ENCODE data around the gene SORBS1. TPM values are rescaled to one million over a fixed set of nuclear protein-coding genes. Genes with fewer than 3 reads are reported as not detected.

Gene SORBS1
- total RNA-seq, 2 experiments from 2014 or later, result 0.57 to 3.1 TPM

- Histone ChIP-seq H2AFZ (ENCODE audit: low read length) (no peak overlapping the region), H3K79me2 (ENCODE audit: insufficient read depth, low read depth, low read length) (no peaks in the 10 kb centered on the region), H4K20me1 (ENCODE audit: insufficient read depth, low read length) (no peaks in the 10 kb centered on the region), H3K36me3 (ENCODE audit: insufficient read depth, low read length) (no peaks in the 10 kb centered on the region), H3K4me2 (ENCODE audit: low read length) (no peak overlapping the region), H3K9me3 (ENCODE audit: low read length) (no peaks in the 10 kb centered on the region), H3K4me1 (ENCODE audit: insufficient read depth, low read length, poor library complexity, severe bottlenecking) (no peaks in the 10 kb centered on the region), H3K4me3 (ENCODE audit: low read depth, low read length, poor library complexity, severe bottlenecking) (no peak overlapping the region), H3K27ac (ENCODE audit: low read depth, low read length, poor library complexity, severe bottlenecking) (no peak overlapping the region), H3K9me2 (ENCODE audit: insufficient read depth, low read length) (no peaks in the 10 kb centered on the region)
- TF ChIP-seq, protein P1, sequence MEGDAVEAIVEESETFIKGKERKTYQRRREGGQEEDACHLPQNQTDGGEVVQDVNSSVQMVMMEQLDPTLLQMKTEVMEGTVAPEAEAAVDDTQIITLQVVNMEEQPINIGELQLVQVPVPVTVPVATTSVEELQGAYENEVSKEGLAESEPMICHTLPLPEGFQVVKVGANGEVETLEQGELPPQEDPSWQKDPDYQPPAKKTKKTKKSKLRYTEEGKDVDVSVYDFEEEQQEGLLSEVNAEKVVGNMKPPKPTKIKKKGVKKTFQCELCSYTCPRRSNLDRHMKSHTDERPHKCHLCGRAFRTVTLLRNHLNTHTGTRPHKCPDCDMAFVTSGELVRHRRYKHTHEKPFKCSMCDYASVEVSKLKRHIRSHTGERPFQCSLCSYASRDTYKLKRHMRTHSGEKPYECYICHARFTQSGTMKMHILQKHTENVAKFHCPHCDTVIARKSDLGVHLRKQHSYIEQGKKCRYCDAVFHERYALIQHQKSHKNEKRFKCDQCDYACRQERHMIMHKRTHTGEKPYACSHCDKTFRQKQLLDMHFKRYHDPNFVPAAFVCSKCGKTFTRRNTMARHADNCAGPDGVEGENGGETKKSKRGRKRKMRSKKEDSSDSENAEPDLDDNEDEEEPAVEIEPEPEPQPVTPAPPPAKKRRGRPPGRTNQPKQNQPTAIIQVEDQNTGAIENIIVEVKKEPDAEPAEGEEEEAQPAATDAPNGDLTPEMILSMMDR (conservative IDR thresholded peaks at IDR 0.05; ENCODE audit: low read length), result no peak
- no peak for TF ChIP-seq EZH2phosphoT487 (IDR thresholded peaks at IDR 0.05; ENCODE audit: borderline replicate concordance, low read depth, low read length)
- no TSS peak for BruUV-seq (replicated peaks)
- DNase-seq (ENCODE audit: low spot score), result no peak
- intact Hi-C loops (cut with micrococcal nuclease; ENCODE audit: unreplicated experiment), result loop anchor here (5.0 kb wide), 1 partner anchor 309 kb away; no protein-coding TSS in a partner anchor
- CTCF ChIA-PET (ENCODE audit: unreplicated experiment), result interaction anchor here (0.5 kb wide), 1 partner anchor 9 kb away, joined by 4 read pairs; no protein-coding TSS in a partner anchor
- POLR2A ChIA-PET, result no interaction called here
Measured at GRCh38 chr10:95440756-95441546, 120.2 kb downstream of the SORBS1 start.

- Histone ChIP-seq H4K20me1 (ENCODE audit: insufficient read depth, low read length) (no peaks in the 10 kb centered on the region), H3K9me2 (ENCODE audit: insufficient read depth, low read length) (no peaks in the 10 kb centered on the region), H3K36me3 (ENCODE audit: insufficient read depth, low read length) (no peaks in the 10 kb centered on the region), H2AFZ (ENCODE audit: low read length) (no peak overlapping the region), H3K27ac (ENCODE audit: low read depth, low read length, poor library complexity, severe bottlenecking) (no peak overlapping the region), H3K79me2 (ENCODE audit: insufficient read depth, low read depth, low read length) (no peaks in the 10 kb centered on the region), H3K9me3 (ENCODE audit: low read length) (no peaks in the 10 kb centered on the region), H3K4me1 (ENCODE audit: insufficient read depth, low read length, poor library complexity, severe bottlenecking) (no peaks in the 10 kb centered on the region), H3K4me2 (ENCODE audit: low read length) (no peak overlapping the region), H3K4me3 (ENCODE audit: low read depth, low read length, poor library complexity, severe bottlenecking) (no peak overlapping the region)
- intact Hi-C loops (cut with micrococcal nuclease; ENCODE audit: unreplicated experiment), result loop anchor here (5.0 kb wide), 1 partner anchor 308 kb away; no protein-coding TSS in a partner anchor
- no peak for TF ChIP-seq EZH2phosphoT487 (IDR thresholded peaks at IDR 0.05; ENCODE audit: borderline replicate concordance, low read depth, low read length)
- TF ChIP-seq, protein P1 (conservative IDR thresholded peaks at IDR 0.05; ENCODE audit: low read length), result no peak
- no peak for DNase-seq (ENCODE audit: low spot score)
- ChIA-PET POLR2A (no interaction called here), CTCF (ENCODE audit: unreplicated experiment) (interaction anchor here (0.5 kb wide), 1 partner anchor 39 kb away, joined by 3 read pairs; no protein-coding TSS in a partner anchor)
- no TSS peak for BruUV-seq (replicated peaks)
Measured at GRCh38 chr10:95440038-95440725, 121.0 kb downstream of the SORBS1 start.
